ENCODE data around the gene SMCHD1.

SMCHD1 gene

GRCh38 chr18:2625217-2625616, 30.3 kb upstream of the SMCHD1 start:
- TF ChIP-seq SPI1 (IDR thresholded peaks at IDR 0.05; ENCODE audit: borderline replicate concordance, low read depth) = no peak

GRCh38 chr18:2627821-2628276, 27.7 kb upstream of the SMCHD1 start:
- DNase-seq (ENCODE audit: low read depth in 1 of 2, low spot score in 1 of 2) = peak; percentile 39 to 50

More at GRCh38 chr18:2625217-2625616, 30.3 kb upstream of the SMCHD1 start:
- no peak for DNase-seq (ENCODE audit: low read depth in 1 of 2, low spot score in 1 of 2)
- no peak overlapping the region for H3K4me3 ChIP-seq (replicated peaks; ENCODE audit: insufficient read depth, low read length)
- H3K27me3 ChIP-seq (ENCODE audit: insufficient read depth, poor library complexity, severe bottlenecking) = no peaks in the 10 kb centered on the region
- no peak overlapping the region for H3K27ac ChIP-seq (replicated peaks)

GRCh38 chr18:2629003-2629402, 26.5 kb upstream of the SMCHD1 start:
- no peak for TF ChIP-seq SPI1 (IDR thresholded peaks at IDR 0.05; ENCODE audit: borderline replicate concordance, low read depth)
- TF ChIP-seq POLR2AphosphoS5 (IDR thresholded peaks at IDR 0.05; ENCODE audit: low read depth) = no peak
- TF ChIP-seq REST (IDR thresholded peaks at IDR 0.05; ENCODE audit: insufficient replicate concordance, low read depth) = no peak
- TF ChIP-seq GABPA (IDR thresholded peaks at IDR 0.05; ENCODE audit: low read depth) = no peak
- TF ChIP-seq CTCF (IDR thresholded peaks at IDR 0.05; ENCODE audit: insufficient read depth, low read length) = no peak
- Histone ChIP-seq H3K27me3 (ENCODE audit: insufficient read depth, poor library complexity, severe bottlenecking) (no peaks in the 10 kb centered on the region), H3K4me3 (replicated peaks; ENCODE audit: insufficient read depth, low read length) (no peak overlapping the region)

More at GRCh38 chr18:2627821-2628276, 27.7 kb upstream of the SMCHD1 start:
- TF ChIP-seq CTCF (IDR thresholded peaks at IDR 0.05; ENCODE audit: insufficient read depth, low read length) (no peak), GABPA (IDR thresholded peaks at IDR 0.05; ENCODE audit: low read depth) (no peak), SPI1 (IDR thresholded peaks at IDR 0.05; ENCODE audit: borderline replicate concordance, low read depth) (no peak), POLR2AphosphoS5 (IDR thresholded peaks at IDR 0.05; ENCODE audit: low read depth) (no peak), REST (IDR thresholded peaks at IDR 0.05; ENCODE audit: insufficient replicate concordance, low read depth) (no peak)
- Histone ChIP-seq H3K27ac (replicated peaks) (no peak overlapping the region), H3K4me3 (replicated peaks; ENCODE audit: insufficient read depth, low read length) (no peak overlapping the region), H3K27me3 (ENCODE audit: insufficient read depth, poor library complexity, severe bottlenecking) (no peaks in the 10 kb centered on the region)

GRCh38 chr18:2635586-2635985, 19.9 kb upstream of the SMCHD1 start:
- H3K27ac ChIP-seq (replicated peaks) = no peak overlapping the region
- no peak for TF ChIP-seq REST (IDR thresholded peaks at IDR 0.05; ENCODE audit: insufficient replicate concordance, low read depth)
- no peaks in the 10 kb centered on the region for H3K27me3 ChIP-seq (ENCODE audit: insufficient read depth, poor library complexity, severe bottlenecking)
- no peak overlapping the region for H3K4me3 ChIP-seq (replicated peaks; ENCODE audit: insufficient read depth, low read length)
- DNase-seq (ENCODE audit: low read depth in 1 of 2, low spot score in 1 of 2) = no peak

More at GRCh38 chr18:2629003-2629402, 26.5 kb upstream of the SMCHD1 start:
- DNase-seq (ENCODE audit: low read depth in 1 of 2, low spot score in 1 of 2) = no peak
- no peak overlapping the region for H3K27ac ChIP-seq (replicated peaks)

Measured in HL-60 (cell line).